Measurements from ENCODE around the gene HINFP.
"Not testable (repeated sequence)": the region's sequence is repeated elsewhere in the genome, so short reads cannot be mapped to it uniquely, and the experiment has no call there.

Gene HINFP

DNA sequence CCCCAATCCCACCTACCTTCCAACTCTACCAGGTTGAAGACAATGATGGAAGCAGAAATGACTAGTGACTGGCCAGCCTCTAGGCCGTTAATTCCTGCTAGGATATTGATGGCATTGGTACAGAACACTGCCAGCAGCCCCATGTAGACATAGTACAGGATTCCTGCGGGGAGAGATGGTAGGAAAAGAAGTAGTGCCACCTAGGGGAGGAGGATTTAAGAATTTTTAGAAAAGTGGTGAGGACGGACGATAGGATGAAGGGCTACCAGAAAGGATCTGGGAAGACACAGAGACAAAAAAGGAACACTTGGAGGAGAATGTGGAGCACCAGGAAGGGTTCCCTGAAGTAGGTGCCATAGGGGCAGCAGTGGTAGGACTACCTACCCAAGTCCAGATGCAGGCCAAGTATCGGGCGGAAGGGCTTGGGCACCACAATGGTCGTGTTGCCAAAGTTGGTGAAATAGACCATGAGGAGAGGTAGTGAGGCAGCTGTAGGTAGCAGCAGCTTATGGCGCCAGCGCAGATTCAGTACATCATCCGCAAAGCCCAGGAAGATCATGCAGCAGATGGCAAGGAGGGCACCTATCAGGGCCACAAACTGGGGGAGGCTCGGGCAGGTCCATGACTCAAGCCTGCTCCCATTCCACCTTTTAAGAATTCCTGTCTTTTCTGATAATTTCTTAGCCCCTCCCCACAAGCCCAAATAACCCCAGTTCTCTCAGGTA lies 21.0 kb upstream of the HINFP start:
- TF ChIP-seq, protein P1, sequence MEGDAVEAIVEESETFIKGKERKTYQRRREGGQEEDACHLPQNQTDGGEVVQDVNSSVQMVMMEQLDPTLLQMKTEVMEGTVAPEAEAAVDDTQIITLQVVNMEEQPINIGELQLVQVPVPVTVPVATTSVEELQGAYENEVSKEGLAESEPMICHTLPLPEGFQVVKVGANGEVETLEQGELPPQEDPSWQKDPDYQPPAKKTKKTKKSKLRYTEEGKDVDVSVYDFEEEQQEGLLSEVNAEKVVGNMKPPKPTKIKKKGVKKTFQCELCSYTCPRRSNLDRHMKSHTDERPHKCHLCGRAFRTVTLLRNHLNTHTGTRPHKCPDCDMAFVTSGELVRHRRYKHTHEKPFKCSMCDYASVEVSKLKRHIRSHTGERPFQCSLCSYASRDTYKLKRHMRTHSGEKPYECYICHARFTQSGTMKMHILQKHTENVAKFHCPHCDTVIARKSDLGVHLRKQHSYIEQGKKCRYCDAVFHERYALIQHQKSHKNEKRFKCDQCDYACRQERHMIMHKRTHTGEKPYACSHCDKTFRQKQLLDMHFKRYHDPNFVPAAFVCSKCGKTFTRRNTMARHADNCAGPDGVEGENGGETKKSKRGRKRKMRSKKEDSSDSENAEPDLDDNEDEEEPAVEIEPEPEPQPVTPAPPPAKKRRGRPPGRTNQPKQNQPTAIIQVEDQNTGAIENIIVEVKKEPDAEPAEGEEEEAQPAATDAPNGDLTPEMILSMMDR (IDR thresholded peaks at IDR 0.05; ENCODE audit: poor library complexity, severe bottlenecking), result peak; percentile 73
- no peak for DNase-seq (ENCODE audit: low spot score)
- H3K4me3 ChIP-seq (ENCODE audit: severe bottlenecking), result peak overlapping the region; percentile 66
- ATAC-seq (ENCODE audit: low read depth), result no peak
- H3K27me3 ChIP-seq (ENCODE audit: insufficient read depth, poor library complexity, severe bottlenecking), result no peaks in the 10 kb centered on the region
- no peaks in the 10 kb centered on the region for H3K9me3 ChIP-seq (ENCODE audit: severe bottlenecking)
- H3K27ac ChIP-seq (ENCODE audit: poor library complexity, severe bottlenecking), result peak overlapping the region; percentile 83
- peaks cover 34% of the 10 kb centered on the region for H3K36me3 ChIP-seq (ENCODE audit: low read depth)
- peaks cover 4% of the 10 kb centered on the region for H3K4me1 ChIP-seq (ENCODE audit: insufficient read depth, poor library complexity, severe bottlenecking)

DNA sequence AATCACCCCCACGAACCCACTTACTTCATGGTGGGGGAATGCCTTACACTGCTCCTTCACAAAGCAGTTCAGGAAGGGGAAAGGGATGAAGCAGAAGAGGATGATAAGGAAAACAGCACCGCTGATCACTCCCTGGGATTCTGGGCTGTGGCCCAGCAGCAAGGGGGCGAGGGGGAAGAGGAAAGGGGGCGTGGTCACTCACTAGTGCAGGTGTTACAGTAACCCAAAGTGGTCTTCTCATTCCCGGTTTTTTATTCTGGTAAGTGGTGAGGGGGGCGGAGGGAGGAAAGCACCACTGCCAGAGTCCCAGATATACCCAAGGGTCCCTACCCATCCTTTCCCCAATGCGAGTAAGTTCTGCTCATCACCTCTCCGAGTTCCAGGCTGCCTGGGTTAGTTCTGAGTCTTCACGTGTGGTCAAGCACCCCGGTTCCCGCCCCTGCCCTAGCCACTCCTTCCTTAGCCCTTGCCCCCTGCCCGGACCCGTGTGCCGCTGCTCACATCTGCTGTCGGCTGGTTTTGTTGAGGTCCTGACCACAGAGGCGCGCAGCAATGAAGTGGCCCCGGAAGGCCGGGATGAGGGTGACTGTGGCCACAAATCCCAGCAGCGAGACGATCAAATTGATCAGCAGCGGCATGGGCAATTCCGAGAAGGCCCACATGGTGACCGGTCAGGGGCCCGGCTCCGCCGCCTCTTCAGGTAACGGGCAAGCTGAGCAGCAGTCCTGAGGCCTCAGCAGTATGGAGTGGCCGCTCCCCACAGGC lies 20.2 kb upstream of the HINFP start:
- H3K27ac ChIP-seq (ENCODE audit: poor library complexity, severe bottlenecking), result peak overlapping the region; percentile 83
- DNase-seq (ENCODE audit: low spot score), result no peak
- no peaks in the 10 kb centered on the region for H3K9me3 ChIP-seq (ENCODE audit: severe bottlenecking)
- H3K27me3 ChIP-seq (ENCODE audit: insufficient read depth, poor library complexity, severe bottlenecking), result no peaks in the 10 kb centered on the region
- ATAC-seq (ENCODE audit: low read depth), result peak; percentile 19
- H3K4me1 ChIP-seq (ENCODE audit: insufficient read depth, poor library complexity, severe bottlenecking), result peaks cover 4% of the 10 kb centered on the region
- TF ChIP-seq, protein P1 (IDR thresholded peaks at IDR 0.05; ENCODE audit: poor library complexity, severe bottlenecking), result no peak
- H3K36me3 ChIP-seq (ENCODE audit: low read depth), result peaks cover 30% of the 10 kb centered on the region
- H3K4me3 ChIP-seq (ENCODE audit: severe bottlenecking), result peak overlapping the region; percentile 66

DNA sequence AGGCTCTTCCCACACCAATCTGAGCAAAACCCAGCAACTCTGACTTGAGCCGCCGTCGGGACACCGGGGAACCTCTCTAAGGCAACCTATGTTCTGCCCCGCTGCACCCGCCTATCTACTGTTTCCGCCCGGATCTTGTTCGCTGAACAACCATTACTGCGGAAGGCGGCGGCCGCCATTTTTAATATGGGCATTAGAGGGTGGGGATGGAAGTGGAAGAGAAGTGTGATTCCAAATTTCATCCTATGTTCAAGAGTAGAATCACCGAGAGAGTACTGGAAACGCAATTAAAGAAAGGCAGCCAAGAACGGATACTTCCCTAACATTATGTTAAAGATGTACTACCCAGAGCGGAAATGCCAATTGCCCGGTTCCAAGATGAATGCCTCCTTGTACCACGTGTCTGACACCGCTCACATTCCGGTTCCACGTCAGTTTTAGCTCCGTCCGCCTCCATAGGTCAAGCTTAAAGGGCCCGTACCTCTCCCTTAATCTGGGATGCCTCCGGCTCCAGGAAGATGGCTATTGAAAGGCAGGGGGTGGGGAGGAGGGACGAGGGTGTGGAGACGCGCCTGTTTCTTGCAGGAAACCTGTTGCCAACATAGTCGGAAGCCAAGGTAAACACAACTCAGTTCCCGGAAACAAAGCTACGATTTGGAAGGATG lies 19.5 kb upstream of the HINFP start, which contains the start of gene DPAGT1:
Gene DPAGT1, minus strand, starts transcription at position 95 of the 665 bp plus-strand sequence. CDS start 198 bp downstream, outside the sequence.
- Histone ChIP-seq H3K4me1 (ENCODE audit: insufficient read depth, poor library complexity, severe bottlenecking) (peaks cover 4% of the 10 kb centered on the region), H3K9me3 (ENCODE audit: severe bottlenecking) (no peaks in the 10 kb centered on the region), H3K27ac (ENCODE audit: poor library complexity, severe bottlenecking) (peak within 1 kb of the TSS; percentile 83), H3K36me3 (ENCODE audit: low read depth) (peaks cover 26% of the 10 kb centered on the region), H3K27me3 (ENCODE audit: insufficient read depth, poor library complexity, severe bottlenecking) (no peaks in the 10 kb centered on the region), H3K4me3 (ENCODE audit: severe bottlenecking) (peak within 1 kb of the TSS; percentile 66)
- DNase-seq (ENCODE audit: low spot score) (peak; percentile 96), ATAC-seq (ENCODE audit: low read depth) (peak; percentile 87)
- TF ChIP-seq, protein P1 (IDR thresholded peaks at IDR 0.05; ENCODE audit: poor library complexity, severe bottlenecking), result no peak

DNA sequence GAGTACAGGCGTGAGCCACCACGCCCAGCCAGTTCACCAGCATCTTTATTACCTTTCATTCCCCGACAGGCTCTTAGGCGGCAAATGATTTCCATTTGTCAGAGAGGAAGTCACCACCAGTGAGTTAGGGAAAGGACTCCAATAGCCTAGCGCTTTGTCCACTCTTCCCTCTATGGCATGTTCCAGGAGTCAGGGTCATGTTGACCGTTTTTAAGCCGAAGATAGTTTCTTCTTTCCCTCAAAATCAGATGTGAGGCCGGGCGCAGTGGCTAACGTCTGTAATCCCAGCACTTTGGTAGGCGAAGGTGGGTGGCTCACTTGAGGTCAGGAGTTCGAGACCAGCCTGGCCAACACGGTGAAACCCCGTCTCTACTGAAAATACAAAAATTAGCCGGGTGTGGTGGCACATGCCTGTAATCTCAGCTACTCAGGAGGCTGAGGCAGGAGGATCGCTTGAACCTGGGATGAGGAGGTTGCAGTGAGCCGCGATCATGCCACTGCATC lies 18.2 kb upstream of the HINFP start:
- not testable (repeated sequence) for H3K27me3 ChIP-seq (ENCODE audit: insufficient read depth, poor library complexity, severe bottlenecking); H3K4me1 ChIP-seq (ENCODE audit: insufficient read depth, poor library complexity, severe bottlenecking); ATAC-seq (ENCODE audit: low read depth); DNase-seq (ENCODE audit: low spot score); H3K9me3 ChIP-seq (ENCODE audit: severe bottlenecking)
- H3K27ac ChIP-seq (ENCODE audit: poor library complexity, severe bottlenecking), result peak overlapping the region; percentile 83
- H3K36me3 ChIP-seq (ENCODE audit: low read depth), result peaks cover 13% of the 10 kb centered on the region
- H3K4me3 ChIP-seq (ENCODE audit: severe bottlenecking), result peak overlapping the region; percentile 66

DNA sequence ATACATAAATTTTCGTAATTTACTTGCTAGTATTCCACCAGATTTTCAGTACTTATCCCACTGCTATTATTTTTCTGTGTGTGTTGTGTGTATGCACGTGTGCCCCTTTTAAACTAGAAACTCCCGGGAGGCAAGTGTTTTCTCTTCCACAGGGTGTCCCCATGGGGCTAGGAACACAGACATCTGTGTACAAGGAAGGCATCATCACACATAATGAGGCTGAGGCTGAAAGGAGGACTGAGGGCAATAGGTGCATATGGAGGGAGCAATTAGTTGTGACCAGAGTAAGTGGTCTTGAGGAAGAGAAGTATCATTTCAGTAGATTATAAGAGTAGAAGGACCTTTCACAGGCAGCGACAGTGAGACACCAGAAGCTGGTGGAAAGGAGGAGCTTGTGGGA lies 17.6 kb upstream of the HINFP start:
- ATAC-seq (ENCODE audit: low read depth), result no peak
- Histone ChIP-seq H3K4me3 (ENCODE audit: severe bottlenecking) (no peak overlapping the region), H3K27me3 (ENCODE audit: insufficient read depth, poor library complexity, severe bottlenecking) (no peaks in the 10 kb centered on the region), H3K36me3 (ENCODE audit: low read depth) (peaks cover 7% of the 10 kb centered on the region), H3K4me1 (ENCODE audit: insufficient read depth, poor library complexity, severe bottlenecking) (peaks cover 4% of the 10 kb centered on the region), H3K9me3 (ENCODE audit: severe bottlenecking) (no peaks in the 10 kb centered on the region), H3K27ac (ENCODE audit: poor library complexity, severe bottlenecking) (peak overlapping the region; percentile 83)
- DNase-seq (ENCODE audit: low spot score), result no peak
- TF ChIP-seq, protein P1 (IDR thresholded peaks at IDR 0.05; ENCODE audit: poor library complexity, severe bottlenecking), result no peak
